Astrocyte of the hippocampus (primary cell): ENCODE results near the gene ZDHHC3.

Source experiments
- DNase-seq: peaks from one replicate; pipeline ENCODE4 v3.0.0; 2011; ENCODE audit warnings: low read depth, low spot score

The ZDHHC3 gene

DNA sequence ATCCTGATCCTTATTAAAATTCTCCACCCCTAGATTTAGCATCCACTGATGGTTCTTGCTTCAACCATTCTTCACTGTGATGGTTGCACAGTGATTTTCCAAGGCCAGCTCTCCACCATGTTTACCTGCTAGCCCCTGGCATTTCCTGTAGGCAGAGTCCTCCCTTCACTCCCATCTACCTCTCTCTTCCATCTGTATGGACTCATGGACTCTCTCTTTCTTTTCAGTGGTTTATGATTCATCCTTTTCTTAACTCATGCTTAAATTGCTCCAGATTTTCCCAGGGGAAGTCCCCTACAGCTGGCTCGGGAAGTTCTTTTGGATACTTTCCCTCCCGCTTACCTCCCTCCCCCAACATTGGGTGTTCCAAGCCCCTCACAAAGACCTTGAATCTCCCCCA is 82.9 kb downstream of the ZDHHC3 start:
- peak; percentile 62 for DNase-seq

DNA sequence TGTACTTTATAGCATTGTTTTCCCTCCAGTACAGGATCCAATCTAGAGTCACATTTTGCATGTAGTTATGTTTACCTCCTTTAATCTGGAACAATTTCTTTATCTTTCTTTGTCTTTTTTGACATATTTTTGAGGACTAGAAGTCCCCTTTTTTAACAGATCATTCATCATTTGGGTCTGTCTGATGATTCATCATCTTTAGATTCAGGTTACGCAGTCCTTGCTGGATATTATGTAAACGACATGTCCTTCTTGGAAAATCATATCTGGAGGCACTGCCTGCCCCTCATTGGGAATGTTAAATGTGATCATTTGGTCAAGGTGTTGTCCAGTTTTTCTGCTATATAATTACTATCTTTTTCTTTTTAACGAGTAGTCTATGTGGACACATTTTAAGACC is 83.3 kb downstream of the ZDHHC3 start:
- no peak for DNase-seq

DNA sequence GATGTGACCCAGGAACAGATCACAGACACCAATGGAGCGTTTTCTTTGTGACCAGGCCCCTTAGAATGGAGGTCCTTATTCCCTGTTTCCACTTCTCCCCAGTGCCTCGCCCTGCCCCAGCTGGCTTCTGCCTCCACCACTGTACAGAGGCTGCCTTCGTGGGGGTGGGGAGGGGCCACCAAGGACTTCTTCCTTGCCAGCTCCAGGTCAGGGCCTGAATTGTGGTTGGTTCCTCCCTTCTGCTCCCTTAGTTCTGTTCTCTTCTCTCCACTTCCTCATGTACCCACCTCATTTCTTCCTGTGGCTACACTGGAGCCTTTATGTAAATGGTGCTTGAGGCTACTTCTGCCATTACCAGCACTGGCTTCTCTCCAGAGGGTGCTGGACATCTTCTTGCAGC is 85.1 kb downstream of the ZDHHC3 start:
- no peak for DNase-seq

DNA sequence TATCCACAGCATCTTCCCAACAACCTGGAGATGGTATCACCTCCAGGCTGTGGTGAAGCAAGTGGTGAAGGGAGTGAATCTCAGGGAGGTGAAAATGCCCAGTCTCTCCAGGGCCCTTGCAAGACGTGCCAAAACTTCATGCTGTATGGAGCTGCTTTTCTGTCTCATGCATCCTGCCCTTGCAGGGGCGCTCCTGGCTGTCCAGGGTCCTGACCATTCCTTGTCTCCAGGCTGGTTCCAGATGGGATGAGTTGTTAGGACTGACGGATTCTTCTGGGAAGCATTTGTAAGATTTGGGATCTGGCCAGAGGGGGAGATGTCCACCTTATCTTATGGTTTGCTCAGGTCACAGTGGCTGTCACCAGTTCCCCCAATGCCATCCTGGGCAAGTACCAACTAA is 85.7 kb downstream of the ZDHHC3 start:
- no peak for DNase-seq

DNA sequence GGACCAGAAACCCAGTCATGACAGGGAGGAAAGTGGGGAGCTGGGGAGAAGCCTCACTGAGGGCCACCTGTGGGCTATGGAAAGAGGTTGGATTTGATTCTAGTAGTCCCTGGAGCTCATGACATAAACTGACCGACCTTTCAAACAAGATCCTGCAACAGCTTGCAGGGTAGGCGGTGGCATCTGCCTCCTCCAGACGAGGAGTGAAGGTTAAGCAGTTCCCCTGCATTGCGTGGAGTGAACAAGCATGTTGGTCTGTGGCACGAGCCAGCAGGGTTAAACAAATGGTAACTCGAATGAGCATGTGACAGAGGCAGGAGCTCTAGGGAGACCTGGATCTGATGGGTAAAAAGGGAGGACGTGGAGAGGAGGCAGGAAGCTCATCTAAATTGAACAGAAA is 88.9 kb downstream of the ZDHHC3 start:
- no peak for DNase-seq

DNA sequence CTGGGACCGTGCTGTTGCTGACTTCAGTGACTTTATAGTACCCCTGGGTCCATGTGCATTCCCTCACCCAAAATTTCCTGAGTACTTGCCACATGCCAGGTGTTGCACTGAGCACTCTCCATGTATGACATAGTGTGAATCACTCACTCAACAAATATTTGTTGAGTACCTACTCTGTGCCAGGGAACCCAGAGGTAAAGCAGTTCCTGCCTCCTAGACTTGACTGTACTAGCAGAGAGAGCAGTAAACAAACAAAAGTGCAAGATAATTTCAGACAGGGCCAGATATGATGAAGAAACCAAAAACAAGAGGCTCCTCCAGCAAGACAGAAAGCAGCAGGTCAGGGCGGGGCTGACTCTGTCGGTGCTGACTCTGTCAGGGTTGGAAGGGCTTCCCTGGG is 89.4 kb downstream of the ZDHHC3 start:
- no peak for DNase-seq

DNA sequence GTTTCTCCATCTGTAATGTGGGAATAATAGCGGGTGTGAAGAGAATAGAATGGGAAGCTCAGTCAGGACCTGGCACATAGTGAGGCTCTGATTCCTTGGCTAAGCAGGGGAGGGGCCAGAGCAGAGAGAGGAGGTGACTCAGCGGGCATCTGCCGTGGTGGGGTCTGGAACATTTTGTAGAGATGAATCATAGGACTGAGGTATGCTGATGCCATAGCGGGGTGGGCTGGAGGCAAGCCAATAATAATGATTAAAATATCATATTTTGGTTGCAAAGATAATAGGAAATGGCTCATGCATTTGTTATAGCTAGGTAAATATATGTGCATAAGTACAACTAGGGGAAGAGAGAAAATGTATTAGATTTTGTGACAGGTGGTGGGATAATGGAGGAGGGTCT is 90.4 kb downstream of the ZDHHC3 start:
- peak; percentile 95 for DNase-seq

DNA sequence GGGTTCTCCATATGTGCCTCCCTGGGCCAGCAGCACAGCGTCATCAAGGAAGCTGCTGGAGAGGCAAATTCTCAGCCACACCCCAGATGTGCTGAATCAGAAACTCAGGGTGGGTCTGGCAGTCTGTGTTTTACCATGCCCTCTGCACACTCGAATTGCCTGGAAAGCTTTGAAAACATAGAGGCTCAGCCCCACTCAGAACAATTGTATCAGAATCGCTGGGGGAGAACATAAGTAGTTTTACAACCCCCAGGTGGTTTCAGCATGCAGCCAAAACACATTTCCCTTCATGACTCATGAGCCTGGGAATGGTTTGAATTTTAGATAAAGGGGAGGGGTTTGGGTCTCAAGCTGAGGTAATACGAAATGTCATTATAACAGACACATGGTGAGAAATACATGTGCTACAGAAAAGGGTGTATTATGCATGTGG is 92.0 kb downstream of the ZDHHC3 start:
- peak; percentile 96 for DNase-seq

DNA sequence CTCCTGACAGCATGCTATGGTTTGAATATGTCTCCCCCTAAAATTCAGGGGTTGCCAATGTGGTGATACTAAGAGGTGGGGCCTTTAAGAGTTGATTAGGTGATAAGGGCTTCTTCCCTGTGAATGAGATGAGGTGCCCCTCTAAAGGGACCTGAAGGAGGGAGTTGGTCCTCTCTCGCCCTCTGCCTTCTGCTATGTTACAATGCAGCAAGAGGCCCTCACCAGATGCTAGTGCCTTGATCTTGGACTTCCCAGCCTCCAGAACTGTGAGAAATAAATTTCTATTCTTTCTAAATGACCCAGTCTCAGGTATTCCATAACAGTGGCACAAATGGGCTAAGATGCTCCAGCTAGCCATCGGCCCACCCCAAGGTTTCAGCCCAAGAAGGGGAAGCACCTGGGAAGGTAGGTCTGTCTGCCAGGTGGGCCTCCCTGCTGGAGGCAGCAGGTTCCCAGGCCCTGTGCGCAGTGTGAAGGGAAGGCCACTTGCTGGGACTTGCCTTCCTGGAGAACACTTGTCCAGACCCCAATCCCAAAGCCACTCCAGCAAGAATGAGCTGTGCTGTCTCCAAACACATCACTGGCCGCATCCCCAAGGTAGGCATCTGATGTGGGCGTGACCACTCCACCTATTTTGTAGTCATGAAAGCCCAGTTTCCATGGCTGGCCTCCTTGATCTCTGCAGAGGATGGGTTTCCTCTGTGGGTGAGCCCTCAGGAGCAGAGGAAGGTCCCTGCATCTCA is 92.6 kb downstream of the ZDHHC3 start:
- no peak for DNase-seq

DNA sequence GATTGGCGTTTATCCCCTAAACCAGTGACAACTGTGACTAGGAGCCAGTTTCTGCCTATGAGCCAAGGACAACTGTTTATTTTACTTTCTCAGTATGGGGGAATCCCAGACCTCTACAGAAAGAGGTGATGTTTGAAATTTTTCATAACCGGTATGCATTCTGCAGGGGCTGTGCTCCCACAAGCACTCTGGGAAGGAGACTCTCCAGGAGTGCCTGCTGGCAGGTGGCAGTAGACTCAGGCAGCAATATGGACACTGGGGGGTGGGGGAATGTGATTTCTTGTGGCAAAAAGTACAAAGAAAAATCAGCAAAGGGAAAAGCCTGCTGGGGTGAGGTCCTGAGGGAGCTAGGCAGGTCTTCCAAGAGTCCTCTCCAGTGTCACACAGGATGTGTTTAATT is 95.7 kb downstream of the ZDHHC3 start:
- DNase-seq = no peak

DNA sequence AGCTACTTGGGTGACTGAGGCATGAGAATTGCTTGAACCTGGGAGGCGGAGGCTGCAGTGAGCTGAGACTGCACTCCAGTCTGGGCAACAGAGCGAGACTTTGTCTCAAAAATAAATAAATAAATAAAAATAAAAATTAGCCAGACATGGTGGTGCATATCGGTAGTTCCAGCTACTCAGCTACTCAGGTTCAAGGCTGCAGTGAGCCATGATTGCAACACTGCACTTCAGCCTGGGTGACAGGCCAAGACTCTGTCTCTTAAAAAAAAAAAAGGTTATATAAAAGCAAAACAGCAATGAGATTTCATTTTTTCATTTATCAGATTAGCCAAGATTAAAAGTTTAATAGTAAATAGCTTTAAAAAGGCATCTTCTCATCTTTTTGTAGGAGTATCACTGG is 98.6 kb downstream of the ZDHHC3 start:
- no peak for DNase-seq

DNA sequence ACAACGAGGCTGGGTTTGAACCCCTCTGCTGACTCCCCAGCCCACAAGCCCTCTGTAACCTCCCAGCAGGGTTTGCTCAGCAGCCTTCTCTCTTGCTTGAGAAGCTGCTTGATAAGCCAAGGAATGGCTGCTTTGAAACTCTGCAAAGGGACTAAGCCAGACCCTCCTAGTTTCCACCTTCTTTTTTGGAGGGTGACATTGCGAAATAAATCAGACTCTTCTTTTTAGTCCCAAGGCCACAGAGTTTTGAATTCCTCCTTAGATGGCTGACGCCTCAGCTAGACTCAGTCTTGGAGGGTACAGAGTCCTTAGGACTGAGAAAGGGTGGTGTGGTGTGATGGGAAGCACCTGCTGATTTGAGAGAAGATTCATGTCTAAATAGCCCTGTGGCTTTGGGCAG is 100.4 kb downstream of the ZDHHC3 start:
- DNase-seq = no peak
